AG04450 (cell line): ENCODE measurements around the gene VSIG2. TPM values are rescaled to one million over a fixed set of nuclear protein-coding genes. Genes with fewer than 3 reads are reported as not detected.

Source experiments
- CTCF ChIA-PET: fragments of 300-600, 350-600 bp; formaldehyde crosslinking; extraction: SDS; loops from one replicate; lab custom pipeline; 2022; ENCODE audit warnings: antibody characterized with exemption, inconsistent platforms; lab: Charles Lee
- POLR2A ChIA-PET: fragments of 350-600 bp; formaldehyde crosslinking; extraction: SDS; loops from one replicate; lab custom pipeline; 2021; ENCODE audit warnings: antibody characterized with exemption, inconsistent platforms; lab: Yijun Ruan, JAX
- DNase-seq: peaks from one replicate; pipeline ENCODE4 v3.0.0-alpha.2; 2011; ENCODE audit warnings: low read depth, low spot score
- H3K27ac ChIP-seq: one replicate; pipeline ENCODE4 v1.5.1; 2012; ENCODE audit warnings: low read depth, low read length, control low read depth
- H3K27me3 ChIP-seq: one replicate; pipeline ENCODE4 v1.6.0; 2012; ENCODE audit warnings: low read length; ENCODE audit not compliant: control insufficient read depth, insufficient read depth
- H3K4me3 ChIP-seq: 2 replicates; pipeline ENCODE4 v1.5.1; 2011; ENCODE audit warnings: mild to moderate bottlenecking, low read depth, low read length, control low read depth
- H3K9me3 ChIP-seq: 2 replicates; pipeline ENCODE4 v1.5.1; 2012; ENCODE audit warnings: low read length; ENCODE audit not compliant: control insufficient read depth, insufficient read depth
- CTCF ChIP-seq: IDR thresholded peaks from 2 replicates; pipeline ENCODE4 v1.5.1; 2011; ENCODE audit warnings: low read depth, low read length, control low read depth, inconsistent platforms
- polyA plus RNA-seq: library from polyadenylated mRNA; depleted of rRNA; stranded (reverse); fragments of >200 nt; gene quantifications from 2 replicates; pipeline ENCODE4 v1.2.3, GENCODE V29; 2011

VSIG2 gene
- polyA plus RNA-seq, 1 experiment, result not detected

GRCh38 chr11:124788521-124788920 lies 36.5 kb upstream of the VSIG2 start:
- Histone ChIP-seq H3K27me3 (no peaks in the 10 kb centered on the region), H3K4me3 (no peak overlapping the region), H3K27ac (no peak overlapping the region), H3K9me3 (no peaks in the 10 kb centered on the region)
- CTCF ChIA-PET, result interaction anchor here (0.9 to 2.1 kb wide), 5 partner anchors 25 to 145 kb away, joined by 3 to 7 read pairs (median 3); no protein-coding TSS in a partner anchor
- POLR2A ChIA-PET, result no interaction called here
- DNase-seq, result no peak
- TF ChIP-seq CTCF, result no peak

GRCh38 chr11:124784051-124784450 lies 32.0 kb upstream of the VSIG2 start:
- Histone ChIP-seq H3K9me3 (no peaks in the 10 kb centered on the region), H3K27ac (no peak overlapping the region), H3K27me3 (no peaks in the 10 kb centered on the region), H3K4me3 (no peak overlapping the region)
- ChIA-PET CTCF (interaction anchor here (5.3 kb wide), 1 partner anchor 9 kb away, joined by 46 read pairs; no protein-coding TSS in a partner anchor), POLR2A (no interaction called here)
- no peak for TF ChIP-seq CTCF
- DNase-seq, result no peak

- ChIA-PET POLR2A (no interaction called here), CTCF (interaction anchor here (0.9 to 5.3 kb wide), 6 partner anchors 11 to 139 kb away, joined by 3 to 46 read pairs (median 9); partner anchors contain the start of gene ESAM)
- no peak overlapping the region for H3K27ac ChIP-seq
- no peak for DNase-seq
- no peak for TF ChIP-seq CTCF
- H3K9me3 ChIP-seq, result no peaks in the 10 kb centered on the region
- no peak overlapping the region for H3K4me3 ChIP-seq
- H3K27me3 ChIP-seq, result no peaks in the 10 kb centered on the region
Observed at GRCh38 chr11:124783002-124783401, 30.9 kb upstream of the VSIG2 start.

GRCh38 chr11:124779568-124779967 lies 27.5 kb upstream of the VSIG2 start:
- Histone ChIP-seq H3K27me3 (no peaks in the 10 kb centered on the region), H3K27ac (no peak overlapping the region), H3K9me3 (no peaks in the 10 kb centered on the region), H3K4me3 (no peak overlapping the region)
- no peak for DNase-seq
- ChIA-PET POLR2A (no interaction called here), CTCF (interaction anchor here (0.6 to 3.7 kb wide), 7 partner anchors 15 to 570 kb away, joined by 3 to 30 read pairs (median 7); partner anchors contain the start of gene ESAM)
- TF ChIP-seq CTCF, result no peak

- Histone ChIP-seq H3K27me3 (no peaks in the 10 kb centered on the region), H3K9me3 (no peaks in the 10 kb centered on the region), H3K4me3 (no peak overlapping the region), H3K27ac (no peak overlapping the region)
- CTCF ChIA-PET, result interaction anchor here (1.6 to 3.7 kb wide), 7 partner anchors 10 to 88 kb away, joined by 5 to 30 read pairs (median 7); partner anchors contain the start of gene ESAM
- TF ChIP-seq CTCF, result peak; percentile 22; the same call in 1 of the 2 replicates
- DNase-seq, result no peak
- POLR2A ChIA-PET, result no interaction called here
Observed at GRCh38 chr11:124778281-124778680, 26.2 kb upstream of the VSIG2 start.
